Right lobe of liver (tissue), 4 donors: ENCODE data around the gene CCL20.

Experiments used
- CTCF ChIP-seq, 4 donors: fragments of 200-600 bp in 3 of 4; fragments of 450-650 bp in 1 of 4; IDR thresholded peaks; one replicate each; pipeline versions ENCODE4 v1.5.1 to v1.8.0; 2016 to 2022; ENCODE audit warnings: antibody characterized with exemption in 4 of 4, mild to moderate bottlenecking in 2 of 4
- POLR2A ChIP-seq: fragments of 450-650 bp; IDR thresholded peaks from one replicate; pipeline ENCODE4 v1.6.1; 2017; ENCODE audit warnings: antibody characterized with exemption, mild to moderate bottlenecking
- donor health status: DM: no; HTN: no; CAD: no.
- donor health status: DM: no; HTN: no; CAD: no.
- donor health status: DM: no; HTN: yes; CAD: no.

DNA sequence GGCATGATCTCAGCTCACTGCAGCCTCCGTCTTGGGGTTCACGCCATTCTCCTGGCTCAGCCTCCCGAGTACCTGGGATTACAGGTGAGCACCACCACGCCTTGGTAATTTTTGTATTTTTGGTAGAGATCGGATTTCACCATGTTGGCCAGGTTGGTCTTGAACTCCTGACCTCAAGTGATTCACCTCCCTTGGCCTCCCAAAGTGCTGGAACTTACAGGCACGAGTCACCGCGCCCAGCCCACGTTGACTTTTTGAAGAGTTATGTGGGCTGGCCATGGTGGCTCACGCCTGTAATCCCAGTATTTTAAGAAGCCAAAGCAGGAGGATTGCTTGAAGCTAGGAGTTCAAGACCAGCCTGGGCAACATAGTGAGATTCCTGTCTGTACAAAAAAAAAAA is 20.8 kb downstream of the CCL20 start:
- no peak for TF ChIP-seq CTCF (IDR thresholded peaks at IDR 0.05)
- TF ChIP-seq POLR2A = no peak
